GM18951 (cell line): ENCODE measurements around the gene ZDHHC19.
"Not testable (repeated sequence)": the region's sequence is repeated elsewhere in the genome, so short reads cannot be mapped to it uniquely, and the experiment has no call there.

ENCODE experiments used
- POLR2A ChIP-seq: IDR thresholded peaks from 4 replicates; pipeline ENCODE4 v1.6.1; 2011; ENCODE audit warnings: mild to moderate bottlenecking; ENCODE audit not compliant: insufficient read length, insufficient read depth; ENCODE audit errors: extremely low read depth
- in situ Hi-C: fragments of 300-500 bp; cut with MboI; formaldehyde crosslinking; loops from one replicate; pipeline ENCODE4 v1.12.0; 2022; ENCODE audit warnings: low sequenced_read_pairs, mixed read lengths, inconsistent platforms; ENCODE audit not compliant: unreplicated experiment

ZDHHC19 gene, protein sequence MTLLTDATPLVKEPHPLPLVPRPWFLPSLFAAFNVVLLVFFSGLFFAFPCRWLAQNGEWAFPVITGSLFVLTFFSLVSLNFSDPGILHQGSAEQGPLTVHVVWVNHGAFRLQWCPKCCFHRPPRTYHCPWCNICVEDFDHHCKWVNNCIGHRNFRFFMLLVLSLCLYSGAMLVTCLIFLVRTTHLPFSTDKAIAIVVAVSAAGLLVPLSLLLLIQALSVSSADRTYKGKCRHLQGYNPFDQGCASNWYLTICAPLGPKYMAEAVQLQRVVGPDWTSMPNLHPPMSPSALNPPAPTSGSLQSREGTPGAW

DNA sequence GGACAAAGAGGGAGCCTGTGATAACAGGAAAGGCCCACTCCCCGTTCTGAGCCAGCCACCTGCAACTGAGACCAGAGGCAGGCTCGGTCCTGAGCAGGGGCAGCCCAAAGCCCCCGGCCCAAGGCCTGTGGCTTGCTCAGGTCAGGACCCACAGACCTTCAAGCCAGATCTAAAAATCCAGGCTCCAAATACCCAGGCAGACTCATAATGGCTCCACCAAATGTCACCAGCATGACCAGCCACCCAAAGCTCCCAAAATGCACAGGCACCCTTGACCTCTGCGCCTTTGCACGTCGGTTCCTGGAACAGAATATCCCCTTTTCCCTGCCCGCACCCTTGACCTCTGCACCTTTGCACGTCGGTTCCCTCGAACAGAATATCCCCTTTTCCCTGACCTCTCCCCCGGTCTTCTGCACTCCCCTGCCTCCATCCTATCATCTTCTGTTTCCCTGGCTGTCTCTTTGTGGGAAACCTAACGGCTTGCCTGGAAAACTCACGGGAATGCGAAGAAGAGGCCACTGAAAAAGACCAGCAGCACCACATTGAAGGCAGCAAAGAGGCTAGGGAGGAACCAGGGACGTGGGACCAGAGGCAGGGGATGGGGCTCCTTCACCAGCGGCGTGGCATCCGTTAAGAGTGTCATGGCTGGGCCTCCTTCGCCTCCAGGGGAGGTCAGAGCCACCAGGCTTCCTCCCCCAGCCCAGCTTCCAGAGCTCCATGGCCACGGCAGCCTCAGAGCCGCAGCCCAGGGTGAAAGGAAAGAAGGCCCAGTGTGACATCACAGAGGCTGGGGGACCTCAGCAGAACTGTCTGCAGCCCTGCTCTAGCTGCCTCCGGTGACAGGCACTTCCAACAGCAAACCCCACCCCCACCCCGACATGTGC, at the start of gene ZDHHC19:
ZDHHC19 (minus strand) TSS at position 728 of the 884 bp plus-strand sequence; CDS start at position 643, 85 bp downstream.
- in situ Hi-C loops: loop anchor here (25.0 kb wide), 1 partner anchor 349 kb away; no protein-coding TSS in a partner anchor
- no peak for TF ChIP-seq POLR2A

DNA sequence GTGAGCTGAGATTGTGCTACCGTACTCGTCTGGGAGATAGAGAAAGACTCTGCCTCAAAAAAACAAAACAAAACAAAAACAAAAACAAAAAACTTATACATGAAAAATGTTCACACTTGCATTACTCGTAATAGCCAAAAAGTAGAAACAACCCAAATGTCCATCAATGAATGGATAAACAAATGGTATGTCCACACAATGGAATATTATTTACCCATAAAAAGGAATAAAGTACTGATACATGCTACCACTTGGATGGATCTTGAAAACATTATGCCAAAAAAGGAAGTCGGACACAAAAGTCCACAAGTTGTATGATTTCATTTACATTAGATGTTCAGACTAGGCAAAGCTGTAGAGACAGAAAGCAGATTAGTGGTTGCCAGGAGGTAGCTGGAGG, 49.6 kb upstream of the ZDHHC19 start:
- in situ Hi-C loops: loop anchor here (25.0 kb wide), 1 partner anchor 427 kb away; no protein-coding TSS in a partner anchor
- TF ChIP-seq POLR2A: no peak

DNA sequence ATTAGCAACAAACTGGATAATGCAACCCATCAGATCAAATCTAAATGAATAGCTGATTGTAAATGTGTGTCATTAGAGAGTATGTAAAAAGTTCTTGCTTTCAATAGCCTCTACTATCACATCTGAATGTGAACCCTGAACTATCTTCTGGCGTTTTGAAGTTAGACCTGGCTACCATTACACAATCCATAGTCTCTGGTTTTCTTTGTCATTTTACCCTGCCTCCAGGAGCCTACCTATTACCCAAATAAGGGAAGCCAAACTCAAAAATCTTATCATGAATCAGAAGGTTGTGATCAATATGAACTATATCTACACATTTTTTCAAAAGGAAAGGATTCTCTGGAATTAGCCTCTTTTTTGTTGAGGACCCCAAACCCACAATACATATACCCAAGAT, 44.6 kb upstream of the ZDHHC19 start:
- in situ Hi-C loops: loop anchor here (25.0 kb wide), 1 partner anchor 432 kb away; no protein-coding TSS in a partner anchor
- no peak for TF ChIP-seq POLR2A

DNA sequence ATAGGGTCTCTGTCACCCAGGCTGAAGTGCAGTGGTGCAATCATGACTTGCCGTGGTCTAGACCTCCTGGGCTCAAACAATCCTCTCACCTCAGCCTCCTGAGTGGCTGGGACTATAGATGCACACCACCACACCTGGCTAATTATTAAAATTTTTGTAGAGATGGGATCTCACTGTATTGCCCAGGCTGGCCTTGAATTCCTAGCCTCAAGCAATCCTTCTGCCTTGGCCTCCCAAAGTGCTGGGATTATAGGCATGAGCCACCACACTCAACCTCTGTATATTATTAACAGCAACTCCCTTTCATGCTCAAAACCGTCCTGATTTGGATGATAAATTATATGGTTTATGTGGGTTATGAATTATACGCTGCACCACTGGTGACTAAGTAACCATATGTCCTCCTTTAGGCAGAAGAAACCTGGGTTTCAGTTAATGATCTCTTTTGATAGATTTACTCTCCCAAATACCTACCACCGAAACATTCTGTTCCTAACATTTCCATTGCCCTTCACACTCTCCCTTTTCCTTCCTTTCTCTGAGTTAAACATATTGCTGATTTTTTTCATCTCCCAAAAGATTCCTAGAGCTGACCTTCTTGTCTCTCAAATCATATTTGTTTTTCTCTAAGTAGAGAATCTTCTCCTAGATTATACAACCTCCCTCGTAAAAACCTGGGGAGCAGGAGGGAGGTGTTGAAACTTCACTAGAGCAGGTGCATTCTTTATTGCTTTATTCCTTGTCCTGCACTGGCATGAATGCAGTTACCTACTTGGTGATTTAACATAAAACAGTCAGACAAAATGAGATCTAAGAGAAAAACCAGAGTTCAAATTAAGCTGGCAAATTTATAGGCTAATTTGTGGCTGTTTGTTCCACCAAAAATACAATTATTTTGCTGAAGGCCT, 43.4 kb upstream of the ZDHHC19 start:
- in situ Hi-C loops: loop anchor here (25.0 kb wide), 1 partner anchor 433 kb away; no protein-coding TSS in a partner anchor
- TF ChIP-seq POLR2A: no peak

DNA sequence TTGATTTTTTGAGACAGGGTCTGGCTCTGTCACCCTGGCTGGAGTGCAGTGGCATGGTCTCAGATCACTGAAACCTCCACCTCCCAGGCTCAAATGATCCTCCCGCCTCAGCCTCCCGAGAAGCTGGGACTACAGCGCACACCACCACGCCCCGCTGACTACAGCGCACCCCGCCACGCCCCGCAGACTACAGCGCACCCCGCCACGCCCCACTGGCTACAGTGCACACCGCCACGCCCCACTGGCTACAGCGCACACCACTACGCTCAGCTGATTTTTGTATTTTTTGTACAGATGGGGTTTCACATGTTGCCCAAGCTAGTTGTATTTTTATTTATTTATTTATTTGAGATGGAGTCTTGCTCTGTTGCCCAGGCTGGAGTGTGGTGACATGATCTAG, 40.7 kb upstream of the ZDHHC19 start:
- no peak for TF ChIP-seq POLR2A
- in situ Hi-C loops: loop anchor here (25.0 kb wide), 1 partner anchor 435 kb away; no protein-coding TSS in a partner anchor

DNA sequence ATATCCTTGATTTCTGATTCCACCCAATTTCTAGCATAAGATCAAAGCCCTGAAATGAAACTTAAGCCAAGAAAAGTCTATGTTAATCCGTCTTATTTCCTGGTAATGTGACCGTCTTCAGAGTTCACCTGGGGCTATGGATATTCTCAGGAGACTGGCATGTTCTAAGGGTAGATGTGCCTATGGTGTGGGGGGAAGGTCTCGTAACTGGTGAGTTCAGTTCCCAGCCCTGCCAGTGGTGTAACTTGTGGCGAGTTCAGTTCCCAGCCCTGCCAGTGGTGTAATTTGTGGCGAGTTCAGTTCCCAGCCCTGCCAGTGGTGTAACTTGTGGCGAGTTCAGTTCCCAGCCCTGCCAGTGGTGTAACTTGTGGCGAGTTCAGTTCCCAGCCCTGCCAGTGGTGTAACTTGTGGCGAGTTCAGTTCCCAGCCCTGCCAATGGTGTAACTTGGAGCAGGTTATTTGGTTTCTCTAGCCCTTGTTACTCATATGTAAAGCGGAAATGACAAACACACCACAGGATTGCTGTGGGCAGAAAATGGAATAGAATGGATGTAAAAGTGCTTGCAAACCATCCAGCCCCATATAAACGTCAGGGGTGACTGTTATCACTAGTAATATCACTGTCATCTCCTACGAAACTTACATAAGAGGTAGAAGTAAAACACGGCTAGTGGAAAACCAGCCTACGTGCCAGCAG, 35.6 kb upstream of the ZDHHC19 start:
- in situ Hi-C loops: no loop called here
- no peak for TF ChIP-seq POLR2A

DNA sequence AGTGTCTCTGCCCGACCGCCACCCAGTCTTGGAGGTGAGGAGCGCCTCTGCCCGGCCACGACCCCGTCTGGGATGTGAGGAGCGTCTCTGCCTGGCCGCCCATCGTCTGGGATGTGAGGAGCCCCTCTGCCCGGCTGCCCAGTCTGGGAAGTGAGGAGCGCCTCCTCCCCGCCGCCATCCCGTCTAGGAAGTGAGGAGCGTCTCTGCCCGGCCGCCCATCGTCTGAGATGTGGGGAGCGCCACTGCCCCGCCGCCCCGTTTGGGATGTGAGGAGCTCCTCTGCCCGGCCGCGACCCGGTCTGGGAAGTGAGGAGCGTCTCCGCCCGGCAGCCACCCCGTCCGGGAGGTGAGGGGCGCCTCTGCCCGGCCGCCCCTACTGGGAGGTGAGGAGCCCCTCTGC, 33.0 kb upstream of the ZDHHC19 start:
- in situ Hi-C loops: not testable (repeated sequence)

DNA sequence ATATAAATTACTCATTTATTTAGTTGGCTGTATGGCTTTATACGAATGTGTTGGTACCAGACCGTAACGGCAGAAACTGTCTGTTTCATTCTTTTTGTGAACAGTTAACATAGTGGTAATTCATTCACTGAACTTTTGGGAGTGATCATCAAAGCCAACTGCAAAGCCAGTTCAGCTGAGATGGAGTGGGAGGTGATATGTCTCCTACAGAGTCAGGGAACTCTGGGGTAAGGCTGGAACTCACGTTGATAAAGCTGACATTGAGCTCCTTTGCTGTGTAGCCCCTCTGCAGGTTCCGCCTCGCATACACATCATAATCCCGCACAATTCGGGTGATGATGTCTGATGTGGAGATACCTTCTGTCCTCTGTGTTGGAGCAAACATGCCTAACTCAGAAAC, 30.5 kb upstream of the ZDHHC19 start:
- TF ChIP-seq POLR2A: no peak

DNA sequence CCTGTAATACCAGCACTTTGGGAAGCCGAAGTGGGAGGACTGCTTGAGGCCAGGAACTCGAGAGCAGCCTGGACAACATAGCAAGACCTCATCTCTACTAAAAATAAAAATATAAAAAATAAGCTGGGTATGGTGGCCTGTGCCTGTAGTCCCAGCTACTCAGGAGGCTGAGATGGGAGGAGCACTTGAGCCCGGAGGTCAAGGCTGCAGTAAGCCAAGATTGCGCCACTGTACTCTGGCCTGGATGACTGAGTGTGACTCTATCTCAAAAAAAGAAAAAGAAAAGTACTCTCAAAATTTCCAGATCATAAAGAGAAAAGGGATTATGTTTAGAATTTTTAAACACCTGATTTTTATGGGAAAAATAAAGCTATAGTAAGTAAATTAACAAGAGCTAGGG, 29.2 kb upstream of the ZDHHC19 start:
- no peak for TF ChIP-seq POLR2A
- in situ Hi-C loops: no loop called here

More for the DNA sequence above, 30.5 kb upstream of the ZDHHC19 start:
- in situ Hi-C loops: no loop called here

DNA sequence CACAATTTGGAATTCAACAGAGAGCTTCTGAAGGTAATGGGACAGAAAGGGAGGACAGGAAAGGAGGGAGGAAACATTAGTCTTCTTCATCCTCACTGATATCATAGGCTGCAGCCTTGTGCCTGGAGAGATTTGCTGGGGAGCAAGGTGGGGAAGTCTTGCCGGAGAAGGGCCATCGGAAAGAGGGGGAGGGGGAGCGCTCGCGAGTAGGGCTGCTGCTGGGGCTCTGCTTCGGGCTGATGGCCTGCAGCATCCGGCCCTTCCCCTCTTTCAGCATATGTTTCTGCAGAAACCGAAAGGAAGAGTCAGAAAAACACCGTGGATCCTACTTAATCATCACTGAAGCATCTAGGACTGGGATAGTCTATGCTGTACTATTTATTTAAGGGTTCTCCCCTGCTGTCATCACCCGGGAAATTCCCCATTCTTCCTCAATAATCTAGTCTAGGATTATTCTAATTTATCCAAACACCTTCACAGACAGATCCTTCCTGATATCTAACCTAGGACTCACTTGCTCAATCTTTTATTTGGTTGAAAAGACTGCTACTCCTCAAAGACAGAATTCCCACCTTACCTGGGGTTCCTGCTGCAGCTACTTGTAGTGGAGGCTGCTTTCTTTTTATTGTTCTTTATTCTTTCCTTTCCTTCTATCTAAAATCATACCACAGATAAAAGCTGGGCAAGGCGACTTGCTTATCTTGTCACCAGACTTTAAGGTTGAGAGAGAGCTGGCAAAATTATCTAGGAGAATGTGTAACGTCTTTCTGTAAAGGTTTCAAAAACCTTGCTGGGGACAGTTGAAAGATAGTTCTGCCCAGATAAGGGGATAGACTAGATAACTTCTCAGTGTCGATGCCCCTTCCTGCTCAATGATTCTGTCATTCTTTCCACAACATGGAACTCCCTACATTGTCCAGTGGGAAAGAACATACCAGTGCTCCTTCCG, 27.7 kb upstream of the ZDHHC19 start:
- in situ Hi-C loops: no loop called here
- TF ChIP-seq POLR2A: no peak

DNA sequence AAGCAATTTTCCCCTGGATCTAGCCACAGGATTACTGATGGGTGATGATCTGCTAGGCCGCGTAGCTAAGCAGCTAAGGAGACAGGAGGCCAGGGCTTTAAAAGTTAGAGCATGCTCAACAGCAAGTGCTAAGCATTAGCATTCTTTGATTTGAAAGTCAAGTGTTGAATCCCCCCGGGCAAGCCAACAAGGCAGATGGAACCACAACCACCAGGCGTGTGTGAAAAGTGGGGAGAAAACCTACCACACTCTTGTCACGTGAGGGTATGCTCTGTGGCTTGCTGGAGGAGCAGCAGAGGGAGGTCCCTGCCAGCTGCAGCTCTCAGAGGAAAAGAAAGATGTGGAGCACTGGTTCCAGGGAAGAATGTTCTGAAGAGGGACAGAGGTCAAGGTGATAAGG, 26.0 kb upstream of the ZDHHC19 start:
- in situ Hi-C loops: no loop called here
- TF ChIP-seq POLR2A: no peak
